ENCODE results near the gene MAP3K5. TPM values are rescaled to one million over a fixed set of nuclear protein-coding genes. Genes with fewer than 3 reads are reported as not detected.

The MAP3K5 gene
- total and polyA plus RNA-seq, 9 of the 15 experiments (the other 6 are each of a cell fraction or from before 2014, with no cell fraction given) = 2.2 to 13.0 (median 9.9) TPM

DNA sequence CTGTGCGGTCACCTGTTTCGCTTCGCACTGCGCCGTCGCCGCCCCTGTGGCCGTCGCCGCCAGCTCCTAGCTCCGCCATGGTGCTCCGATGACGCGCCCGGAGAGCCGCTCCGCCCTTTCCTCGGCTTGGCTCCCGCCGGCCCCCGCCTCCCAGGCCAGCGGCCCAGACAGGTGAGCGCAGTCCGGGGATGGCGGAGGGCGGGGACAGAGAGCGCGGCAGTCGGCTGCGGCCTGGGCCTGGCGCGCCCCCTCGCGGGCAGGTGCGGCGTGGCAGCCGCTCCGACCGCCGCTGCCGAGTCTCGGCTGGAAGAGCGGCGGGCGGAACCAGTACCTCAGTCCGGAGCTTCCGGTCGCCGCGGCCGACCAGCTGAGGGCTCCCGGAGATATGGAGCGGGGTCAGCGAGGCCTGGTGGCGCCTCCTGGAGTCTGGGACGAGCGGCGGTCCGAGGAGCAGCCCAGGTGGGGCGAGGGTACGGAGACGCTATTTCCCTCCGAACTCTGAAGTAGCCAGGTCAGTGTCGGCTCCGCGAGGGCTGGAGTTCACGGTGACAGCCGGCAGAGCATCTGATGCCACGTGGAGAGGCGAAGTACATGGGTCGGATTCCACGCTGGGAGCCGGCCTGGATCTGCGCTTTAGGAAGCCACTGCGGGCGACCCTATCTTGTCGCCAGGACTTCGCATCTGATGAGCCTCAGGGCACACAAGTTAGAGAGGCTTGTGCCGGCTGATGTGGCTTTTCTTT is 241.8 kb downstream of the MAP3K5 start, which contains the start of gene MAP7 (continued):
- TF ChIP-seq ZNF398 (CRISPR knock-in tag; IDR thresholded peaks at IDR 0.05) (no peak), CHD2 (IDR thresholded peaks at IDR 0.05; ENCODE audit: low read depth, low read length) (no peak), KHSRP (IDR thresholded peaks at IDR 0.05) (no peak), CBFB (CRISPR knock-in tag; IDR thresholded peaks at IDR 0.05) (no peak), SRSF9 (IDR thresholded peaks at IDR 0.05; ENCODE audit: borderline replicate concordance, low read depth, low read length) (no peak), ARID1B (IDR thresholded peaks at IDR 0.05) (no peak), NFATC3 (IDR thresholded peaks at IDR 0.05) (no peak), FOXJ3 (CRISPR knock-in tag; IDR thresholded peaks at IDR 0.05) (no peak), MGA (IDR thresholded peaks at IDR 0.05) (peak; percentile 78), PREB (CRISPR knock-in tag; IDR thresholded peaks at IDR 0.05) (peak; percentile 96; the same call in 1 of the 2 replicates), GTF2F1 (IDR thresholded peaks at IDR 0.05; ENCODE audit: low read depth, low read length) (no peak), PURB (CRISPR knock-in tag; IDR thresholded peaks at IDR 0.05; ENCODE audit: low read depth) (no peak)
- TF ChIP-seq, protein P1, sequence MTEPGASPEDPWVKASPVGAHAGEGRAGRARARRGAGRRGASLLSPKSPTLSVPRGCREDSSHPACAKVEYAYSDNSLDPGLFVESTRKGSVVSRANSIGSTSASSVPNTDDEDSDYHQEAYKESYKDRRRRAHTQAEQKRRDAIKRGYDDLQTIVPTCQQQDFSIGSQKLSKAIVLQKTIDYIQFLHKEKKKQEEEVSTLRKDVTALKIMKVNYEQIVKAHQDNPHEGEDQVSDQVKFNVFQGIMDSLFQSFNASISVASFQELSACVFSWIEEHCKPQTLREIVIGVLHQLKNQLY (CRISPR knock-in tag; conservative IDR thresholded peaks at IDR 0.05) = no peak
